ENCODE results near the gene BRME1.

DNA sequence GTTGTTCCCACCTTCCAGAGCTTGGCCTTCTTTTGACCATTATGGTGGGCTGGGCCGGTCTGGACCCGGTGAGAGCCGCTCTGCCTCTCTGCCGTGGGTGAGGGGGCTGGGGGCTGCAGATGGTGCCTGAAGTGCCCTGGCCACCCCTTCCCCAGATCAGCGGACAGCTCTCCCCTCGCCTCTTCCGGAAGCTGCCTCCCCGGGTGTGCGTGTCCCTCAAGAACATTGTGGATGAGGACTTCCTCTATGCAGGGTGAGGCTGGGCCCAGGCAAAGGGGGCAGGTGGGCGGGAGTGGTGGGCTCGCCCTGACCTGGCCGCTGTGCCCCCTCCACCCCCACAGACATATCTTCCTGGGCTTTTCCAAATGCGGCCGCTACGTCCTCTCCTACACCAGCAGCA is 48.3 kb upstream of the BRME1 start:
- no peak for TF ChIP-seq EZH2 (IDR thresholded peaks at IDR 0.05; ENCODE audit: low read depth)
- TF ChIP-seq, protein P1, sequence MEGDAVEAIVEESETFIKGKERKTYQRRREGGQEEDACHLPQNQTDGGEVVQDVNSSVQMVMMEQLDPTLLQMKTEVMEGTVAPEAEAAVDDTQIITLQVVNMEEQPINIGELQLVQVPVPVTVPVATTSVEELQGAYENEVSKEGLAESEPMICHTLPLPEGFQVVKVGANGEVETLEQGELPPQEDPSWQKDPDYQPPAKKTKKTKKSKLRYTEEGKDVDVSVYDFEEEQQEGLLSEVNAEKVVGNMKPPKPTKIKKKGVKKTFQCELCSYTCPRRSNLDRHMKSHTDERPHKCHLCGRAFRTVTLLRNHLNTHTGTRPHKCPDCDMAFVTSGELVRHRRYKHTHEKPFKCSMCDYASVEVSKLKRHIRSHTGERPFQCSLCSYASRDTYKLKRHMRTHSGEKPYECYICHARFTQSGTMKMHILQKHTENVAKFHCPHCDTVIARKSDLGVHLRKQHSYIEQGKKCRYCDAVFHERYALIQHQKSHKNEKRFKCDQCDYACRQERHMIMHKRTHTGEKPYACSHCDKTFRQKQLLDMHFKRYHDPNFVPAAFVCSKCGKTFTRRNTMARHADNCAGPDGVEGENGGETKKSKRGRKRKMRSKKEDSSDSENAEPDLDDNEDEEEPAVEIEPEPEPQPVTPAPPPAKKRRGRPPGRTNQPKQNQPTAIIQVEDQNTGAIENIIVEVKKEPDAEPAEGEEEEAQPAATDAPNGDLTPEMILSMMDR (conservative IDR thresholded peaks at IDR 0.05) = no peak
